Measurements from ENCODE around the gene VANGL2. TPM values are rescaled to one million over a fixed set of nuclear protein-coding genes. Genes with fewer than 3 reads are reported as not detected.

Gene VANGL2
- total RNA-seq, 4 donors from 2014 or later, result 1.2 to 5.8 (median 3.7) TPM

DNA sequence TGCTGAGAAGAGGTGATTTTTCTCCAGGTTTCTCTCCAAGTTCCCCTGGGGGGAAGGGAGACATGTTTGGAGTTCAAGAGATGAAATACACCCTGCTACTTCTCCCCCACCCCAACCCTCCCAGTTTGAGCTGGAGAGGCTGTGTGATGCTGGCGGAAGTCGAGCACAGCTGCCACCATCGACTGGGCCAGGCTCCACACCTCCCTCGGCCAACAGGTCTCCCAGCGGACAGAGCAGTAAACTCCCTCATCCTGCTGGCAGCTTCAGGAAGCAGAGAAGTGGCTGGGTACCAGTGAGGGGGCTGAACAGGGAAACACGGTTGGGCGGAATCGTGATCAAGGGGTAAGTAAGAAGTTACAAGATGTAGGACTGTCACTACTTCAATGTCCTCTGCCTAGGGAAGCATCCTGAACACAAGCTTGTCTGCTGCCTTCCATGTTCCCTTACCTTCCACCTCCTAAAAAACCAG is 40.1 kb upstream of the VANGL2 start:
- intact Hi-C loops (cut with DNase I), result no loop called here
- TF ChIP-seq POLR2AphosphoS5 (IDR thresholded peaks at IDR 0.05) (no peak), EP300 (IDR thresholded peaks at IDR 0.05) (no peak), POLR2A (IDR thresholded peaks at IDR 0.05; ENCODE audit: low read depth) (no peak)
- TF ChIP-seq, protein P1, sequence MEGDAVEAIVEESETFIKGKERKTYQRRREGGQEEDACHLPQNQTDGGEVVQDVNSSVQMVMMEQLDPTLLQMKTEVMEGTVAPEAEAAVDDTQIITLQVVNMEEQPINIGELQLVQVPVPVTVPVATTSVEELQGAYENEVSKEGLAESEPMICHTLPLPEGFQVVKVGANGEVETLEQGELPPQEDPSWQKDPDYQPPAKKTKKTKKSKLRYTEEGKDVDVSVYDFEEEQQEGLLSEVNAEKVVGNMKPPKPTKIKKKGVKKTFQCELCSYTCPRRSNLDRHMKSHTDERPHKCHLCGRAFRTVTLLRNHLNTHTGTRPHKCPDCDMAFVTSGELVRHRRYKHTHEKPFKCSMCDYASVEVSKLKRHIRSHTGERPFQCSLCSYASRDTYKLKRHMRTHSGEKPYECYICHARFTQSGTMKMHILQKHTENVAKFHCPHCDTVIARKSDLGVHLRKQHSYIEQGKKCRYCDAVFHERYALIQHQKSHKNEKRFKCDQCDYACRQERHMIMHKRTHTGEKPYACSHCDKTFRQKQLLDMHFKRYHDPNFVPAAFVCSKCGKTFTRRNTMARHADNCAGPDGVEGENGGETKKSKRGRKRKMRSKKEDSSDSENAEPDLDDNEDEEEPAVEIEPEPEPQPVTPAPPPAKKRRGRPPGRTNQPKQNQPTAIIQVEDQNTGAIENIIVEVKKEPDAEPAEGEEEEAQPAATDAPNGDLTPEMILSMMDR (IDR thresholded peaks at IDR 0.05), result no peak
- H3K27me3 ChIP-seq, result no peaks in the 10 kb centered on the region
- no peak for DNase-seq (ENCODE audit: extremely low spot score)
- WGBS, result 89% methylated on average over 8 of the region's 8 CpGs
- H3K4me1 ChIP-seq, result no peaks in the 10 kb centered on the region
- H3K36me3 ChIP-seq, result peaks cover 25 to 55% (median 45%) of the 10 kb centered on the region in 4 donors
- H3K4me3 ChIP-seq, result no peak overlapping the region
- no peaks in the 10 kb centered on the region for H3K9me3 ChIP-seq
- no peak overlapping the region for H3K27ac ChIP-seq (replicated peaks in 1 of 4)

DNA sequence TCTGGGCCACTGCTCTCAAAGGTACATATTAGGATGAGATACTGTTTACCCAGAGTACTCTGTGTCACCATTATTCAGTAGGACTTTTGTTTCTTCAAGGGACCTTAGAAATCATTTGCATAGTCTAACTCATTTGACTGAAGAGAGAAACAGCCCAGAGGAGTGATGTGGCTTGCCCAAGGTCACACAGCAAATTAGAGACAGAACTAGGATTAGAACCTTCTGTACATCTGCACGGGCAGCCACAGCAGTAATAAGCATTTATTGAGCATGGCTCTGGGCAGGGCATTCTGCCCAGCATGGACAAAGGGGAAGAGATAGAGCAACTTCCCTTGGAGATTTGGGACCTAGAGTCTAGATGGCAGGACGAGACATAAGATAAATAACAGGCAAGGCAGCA is 39.2 kb upstream of the VANGL2 start:
- TF ChIP-seq POLR2AphosphoS5 (IDR thresholded peaks at IDR 0.05) (no peak), POLR2A (IDR thresholded peaks at IDR 0.05; ENCODE audit: low read depth) (no peak), EP300 (IDR thresholded peaks at IDR 0.05) (no peak)
- TF ChIP-seq, protein P1 (IDR thresholded peaks at IDR 0.05), result no peak
- whole genome bisulfite sequencing, result 92% methylated on average over 2 of the region's 2 CpGs
- peaks cover 16 to 46% (median 36%) of the 10 kb centered on the region in 4 donors for H3K36me3 ChIP-seq
- no peak overlapping the region for H3K27ac ChIP-seq (replicated peaks in 1 of 4)
- no peak overlapping the region for H3K4me3 ChIP-seq
- DNase-seq (ENCODE audit: extremely low spot score), result no peak
- H3K4me1 ChIP-seq, result no peaks in the 10 kb centered on the region
- no peaks in the 10 kb centered on the region for H3K9me3 ChIP-seq
- intact Hi-C loops (cut with DNase I), result no loop called here
- H3K27me3 ChIP-seq, result no peaks in the 10 kb centered on the region

DNA sequence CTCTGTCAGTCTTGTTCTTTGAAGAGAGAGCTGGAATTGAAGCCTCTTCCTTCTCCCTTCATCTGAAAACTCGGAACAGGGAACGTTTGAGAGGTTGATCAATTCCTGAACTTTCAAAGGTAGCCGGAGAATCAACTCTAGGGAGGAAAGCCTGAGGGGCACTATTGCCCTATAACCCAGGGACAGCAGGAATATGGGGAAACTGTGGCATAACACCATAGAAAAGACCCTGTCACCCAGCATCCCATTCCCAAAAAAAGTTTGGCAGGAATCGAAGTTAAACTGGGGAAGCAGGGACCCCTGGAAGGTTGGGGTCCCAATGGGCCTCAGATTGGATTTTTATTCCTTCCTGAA is 38.6 kb upstream of the VANGL2 start:
- no peaks in the 10 kb centered on the region for H3K27me3 ChIP-seq
- no peak overlapping the region for H3K4me3 ChIP-seq
- no peaks in the 10 kb centered on the region for H3K4me1 ChIP-seq
- peaks cover 10 to 40% (median 30%) of the 10 kb centered on the region in 4 donors for H3K36me3 ChIP-seq
- 88% methylated on average over 4 of the region's 4 CpGs for WGBS
- H3K27ac ChIP-seq (replicated peaks in 1 of 4), result no peak overlapping the region
- peak; percentile 39 for DNase-seq (ENCODE audit: extremely low spot score)
- intact Hi-C loops (cut with DNase I), result no loop called here
- TF ChIP-seq POLR2AphosphoS5 (IDR thresholded peaks at IDR 0.05), result no peak
- TF ChIP-seq, protein P1 (IDR thresholded peaks at IDR 0.05), result no peak
- TF ChIP-seq EP300 (IDR thresholded peaks at IDR 0.05), result no peak
- TF ChIP-seq POLR2A (IDR thresholded peaks at IDR 0.05; ENCODE audit: low read depth), result no peak
- no peaks in the 10 kb centered on the region for H3K9me3 ChIP-seq

DNA sequence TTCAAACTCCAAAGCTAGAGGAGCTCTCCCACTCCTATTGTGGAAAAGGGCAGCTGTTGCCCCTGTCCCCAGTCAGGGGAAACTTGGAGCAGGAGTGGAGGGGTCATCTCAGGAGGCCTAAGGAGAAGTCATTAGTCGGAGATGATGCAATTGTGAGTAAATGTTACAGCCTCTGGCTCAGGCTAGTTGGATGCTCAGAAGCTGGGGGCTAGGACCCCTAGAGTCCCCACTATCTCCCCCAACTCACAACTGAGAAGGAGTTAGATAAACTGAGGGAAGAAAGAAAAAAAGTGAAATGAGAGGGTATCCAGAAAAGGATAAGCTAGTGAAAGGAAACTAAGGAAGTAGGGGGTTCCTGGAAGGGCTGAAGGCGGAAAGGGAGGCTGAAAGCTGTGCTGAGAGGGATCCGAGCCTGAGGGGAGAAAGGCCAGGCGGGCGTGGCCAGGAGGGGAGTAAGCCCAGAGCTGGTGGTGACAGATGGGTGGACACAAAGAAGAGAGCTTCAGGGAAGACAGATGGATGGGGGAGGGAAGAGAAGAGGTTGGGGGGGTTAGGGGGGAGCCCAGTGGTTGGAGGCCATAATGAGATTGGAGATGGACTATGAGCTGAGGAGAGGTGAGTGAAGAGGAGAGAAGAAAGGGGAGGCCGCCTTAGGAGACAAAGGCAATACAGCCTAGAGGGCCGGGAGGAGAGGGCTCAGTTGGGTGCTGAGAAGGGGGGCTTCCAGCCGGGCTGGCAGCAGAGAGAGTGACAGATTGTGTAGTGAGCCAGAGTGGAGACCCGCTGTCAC is 38.0 kb upstream of the VANGL2 start:
- no peak for DNase-seq (ENCODE audit: extremely low spot score)
- H3K36me3 ChIP-seq, result peaks cover 7 to 34% (median 24%) of the 10 kb centered on the region in 4 donors
- H3K27me3 ChIP-seq, result peaks cover 0 to 5% (median 0%) of the 10 kb centered on the region in 4 donors
- intact Hi-C loops (cut with DNase I), result no loop called here
- TF ChIP-seq POLR2AphosphoS5 (IDR thresholded peaks at IDR 0.05) (no peak), POLR2A (IDR thresholded peaks at IDR 0.05; ENCODE audit: low read depth) (no peak), EP300 (IDR thresholded peaks at IDR 0.05) (no peak)
- TF ChIP-seq, protein P1 (IDR thresholded peaks at IDR 0.05), result no peak
- no peaks in the 10 kb centered on the region for H3K9me3 ChIP-seq
- H3K27ac ChIP-seq (replicated peaks in 1 of 4), result no peak overlapping the region
- WGBS, result 69% methylated on average over 9 of the region's 9 CpGs
- no peaks in the 10 kb centered on the region for H3K4me1 ChIP-seq
- no peak overlapping the region for H3K4me3 ChIP-seq
